ENCODE data around the gene DGUOK.

Gene DGUOK

GRCh38 chr2:74004212-74005182 lies 77.8 kb downstream of the DGUOK start:
- H4K20me1 ChIP-seq (ENCODE audit: insufficient read depth, low read length): no peaks in the 10 kb centered on the region

GRCh38 chr2:74005786-74006185 lies 79.1 kb downstream of the DGUOK start:
- no peaks in the 10 kb centered on the region for H4K20me1 ChIP-seq (ENCODE audit: insufficient read depth, low read length)
- no peak overlapping the region for H3K9ac ChIP-seq (ENCODE audit: low read length)
- peaks cover 12% of the 10 kb centered on the region for H3K4me1 ChIP-seq (ENCODE audit: insufficient read depth, low read length, severe bottlenecking)
- no peak overlapping the region for H2AFZ ChIP-seq (ENCODE audit: low read length)
- peaks cover 7% of the 10 kb centered on the region; the same call in 1 of the 2 replicates for H3K36me3 ChIP-seq (ENCODE audit: insufficient read depth, low read length)
- no peaks in the 10 kb centered on the region for H3K9me2 ChIP-seq (ENCODE audit: low read depth, low read length)
- no peaks in the 10 kb centered on the region for H3K9me3 ChIP-seq (ENCODE audit: low read length)
- no peaks in the 10 kb centered on the region for H3F3A ChIP-seq (ENCODE audit: insufficient read depth, low read length)
- H3K27me3 ChIP-seq (ENCODE audit: insufficient read depth, low read length): no peaks in the 10 kb centered on the region
- no peak overlapping the region for H3K27ac ChIP-seq (ENCODE audit: low read depth, low read length, poor library complexity, severe bottlenecking)
- H3K79me2 ChIP-seq (ENCODE audit: insufficient read depth, low read length): no peaks in the 10 kb centered on the region
- H3K4me3 ChIP-seq (ENCODE audit: low read depth, low read length, poor library complexity, severe bottlenecking): no peak overlapping the region
- TF ChIP-seq CTCF (IDR thresholded peaks at IDR 0.05; ENCODE audit: low read length) (no peak), EZH2 (IDR thresholded peaks at IDR 0.05; ENCODE audit: borderline replicate concordance, low read length) (no peak)
- no peak overlapping the region for H3K4me2 ChIP-seq (ENCODE audit: low read length)

More at GRCh38 chr2:74004212-74005182, 77.8 kb downstream of the DGUOK start:
- TF ChIP-seq EZH2 (IDR thresholded peaks at IDR 0.05; ENCODE audit: borderline replicate concordance, low read length) (no peak), CTCF (IDR thresholded peaks at IDR 0.05; ENCODE audit: low read length) (no peak)
- Histone ChIP-seq H3K9me2 (ENCODE audit: low read depth, low read length) (no peaks in the 10 kb centered on the region), H2AFZ (ENCODE audit: low read length) (no peak overlapping the region), H3K9ac (ENCODE audit: low read length) (no peak overlapping the region), H3F3A (ENCODE audit: insufficient read depth, low read length) (no peaks in the 10 kb centered on the region), H3K36me3 (ENCODE audit: insufficient read depth, low read length) (peaks cover 7% of the 10 kb centered on the region; the same call in 1 of the 2 replicates), H3K4me3 (ENCODE audit: low read depth, low read length, poor library complexity, severe bottlenecking) (no peak overlapping the region), H3K27me3 (ENCODE audit: insufficient read depth, low read length) (no peaks in the 10 kb centered on the region), H3K27ac (ENCODE audit: low read depth, low read length, poor library complexity, severe bottlenecking) (no peak overlapping the region), H3K79me2 (ENCODE audit: insufficient read depth, low read length) (no peaks in the 10 kb centered on the region), H3K4me2 (ENCODE audit: low read length) (no peak overlapping the region), H3K9me3 (ENCODE audit: low read length) (no peaks in the 10 kb centered on the region), H3K4me1 (ENCODE audit: insufficient read depth, low read length, severe bottlenecking) (peaks cover 12% of the 10 kb centered on the region)

GRCh38 chr2:74006459-74006858 lies 79.8 kb downstream of the DGUOK start:
- Histone ChIP-seq H3K9me2 (ENCODE audit: low read depth, low read length) (no peaks in the 10 kb centered on the region), H3K4me1 (ENCODE audit: insufficient read depth, low read length, severe bottlenecking) (peaks cover 12% of the 10 kb centered on the region), H3K27ac (ENCODE audit: low read depth, low read length, poor library complexity, severe bottlenecking) (no peak overlapping the region), H3K79me2 (ENCODE audit: insufficient read depth, low read length) (no peaks in the 10 kb centered on the region), H3K9ac (ENCODE audit: low read length) (no peak overlapping the region), H3K36me3 (ENCODE audit: insufficient read depth, low read length) (peaks cover 7% of the 10 kb centered on the region; the same call in 1 of the 2 replicates), H3K27me3 (ENCODE audit: insufficient read depth, low read length) (no peaks in the 10 kb centered on the region), H4K20me1 (ENCODE audit: insufficient read depth, low read length) (no peaks in the 10 kb centered on the region), H3F3A (ENCODE audit: insufficient read depth, low read length) (no peaks in the 10 kb centered on the region), H3K4me3 (ENCODE audit: low read depth, low read length, poor library complexity, severe bottlenecking) (no peak overlapping the region), H3K9me3 (ENCODE audit: low read length) (no peaks in the 10 kb centered on the region), H2AFZ (ENCODE audit: low read length) (no peak overlapping the region), H3K4me2 (ENCODE audit: low read length) (no peak overlapping the region)
- TF ChIP-seq CTCF (IDR thresholded peaks at IDR 0.05; ENCODE audit: low read length) (no peak), EZH2 (IDR thresholded peaks at IDR 0.05; ENCODE audit: borderline replicate concordance, low read length) (no peak)

Data from OCI-LY1 (cell line).